ENCODE measurements around the gene LYZL4. TPM values are rescaled to one million over a fixed set of nuclear protein-coding genes. Genes with fewer than 3 reads are reported as not detected.

Gene LYZL4
- total RNA-seq, 4 donors from 2014 or later: not detected

- DNase-seq: no peak
- intact Hi-C loops (cut with DNase I): no loop called here
These were observed 6.7 kb downstream of the LYZL4 start for GRCh38 chr3:42403737-42404136.

GRCh38 chr3:42402394-42403096, 7.9 kb downstream of the LYZL4 start:
- TF ChIP-seq, protein P1, sequence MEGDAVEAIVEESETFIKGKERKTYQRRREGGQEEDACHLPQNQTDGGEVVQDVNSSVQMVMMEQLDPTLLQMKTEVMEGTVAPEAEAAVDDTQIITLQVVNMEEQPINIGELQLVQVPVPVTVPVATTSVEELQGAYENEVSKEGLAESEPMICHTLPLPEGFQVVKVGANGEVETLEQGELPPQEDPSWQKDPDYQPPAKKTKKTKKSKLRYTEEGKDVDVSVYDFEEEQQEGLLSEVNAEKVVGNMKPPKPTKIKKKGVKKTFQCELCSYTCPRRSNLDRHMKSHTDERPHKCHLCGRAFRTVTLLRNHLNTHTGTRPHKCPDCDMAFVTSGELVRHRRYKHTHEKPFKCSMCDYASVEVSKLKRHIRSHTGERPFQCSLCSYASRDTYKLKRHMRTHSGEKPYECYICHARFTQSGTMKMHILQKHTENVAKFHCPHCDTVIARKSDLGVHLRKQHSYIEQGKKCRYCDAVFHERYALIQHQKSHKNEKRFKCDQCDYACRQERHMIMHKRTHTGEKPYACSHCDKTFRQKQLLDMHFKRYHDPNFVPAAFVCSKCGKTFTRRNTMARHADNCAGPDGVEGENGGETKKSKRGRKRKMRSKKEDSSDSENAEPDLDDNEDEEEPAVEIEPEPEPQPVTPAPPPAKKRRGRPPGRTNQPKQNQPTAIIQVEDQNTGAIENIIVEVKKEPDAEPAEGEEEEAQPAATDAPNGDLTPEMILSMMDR (IDR thresholded peaks at IDR 0.05): no peak
- TF ChIP-seq POLR2A (IDR thresholded peaks at IDR 0.05): no peak
- DNase-seq: no peak
- no peak overlapping the region for H3K4me3 ChIP-seq (replicated peaks in 1 of 3)
- 91 to 93% methylated on average over 2 of the region's 2 CpGs for WGBS, 2 donors
- no peaks in the 10 kb centered on the region for H3K4me1 ChIP-seq
- intact Hi-C loops (cut with DNase I): no loop called here
- H3K9me3 ChIP-seq: no peaks in the 10 kb centered on the region
- H3K36me3 ChIP-seq: no peaks in the 10 kb centered on the region
- H3K27ac ChIP-seq: no peak overlapping the region
- no peaks in the 10 kb centered on the region for H3K27me3 ChIP-seq

More at GRCh38 chr3:42403737-42404136, 6.7 kb downstream of the LYZL4 start:
- Histone ChIP-seq H3K4me1 (no peaks in the 10 kb centered on the region), H3K36me3 (no peaks in the 10 kb centered on the region), H3K27ac (no peak overlapping the region), H3K27me3 (no peaks in the 10 kb centered on the region), H3K4me3 (replicated peaks in 1 of 3) (no peak overlapping the region), H3K9me3 (no peaks in the 10 kb centered on the region)
- TF ChIP-seq POLR2A (IDR thresholded peaks at IDR 0.05): no peak
- TF ChIP-seq, protein P1 (IDR thresholded peaks at IDR 0.05): no peak
- WGBS, 2 donors: 80 to 81% methylated on average over 3 of the region's 3 CpGs

- intact Hi-C loops (cut with DNase I): no loop called here
- H3K4me3 ChIP-seq (replicated peaks in 1 of 3): no peak overlapping the region
- no peaks in the 10 kb centered on the region for H3K27me3 ChIP-seq
- H3K27ac ChIP-seq: no peak overlapping the region
- no peaks in the 10 kb centered on the region for H3K36me3 ChIP-seq
- no peak for TF ChIP-seq POLR2A (IDR thresholded peaks at IDR 0.05)
- TF ChIP-seq, protein P1 (IDR thresholded peaks at IDR 0.05): no peak
- WGBS, 2 donors: 83 to 86% methylated on average over 3 of the region's 3 CpGs
- no peaks in the 10 kb centered on the region for H3K9me3 ChIP-seq
- DNase-seq: no peak
- no peaks in the 10 kb centered on the region for H3K4me1 ChIP-seq
These were observed 12.3 kb downstream of the LYZL4 start for GRCh38 chr3:42398080-42398479.

DNA sequence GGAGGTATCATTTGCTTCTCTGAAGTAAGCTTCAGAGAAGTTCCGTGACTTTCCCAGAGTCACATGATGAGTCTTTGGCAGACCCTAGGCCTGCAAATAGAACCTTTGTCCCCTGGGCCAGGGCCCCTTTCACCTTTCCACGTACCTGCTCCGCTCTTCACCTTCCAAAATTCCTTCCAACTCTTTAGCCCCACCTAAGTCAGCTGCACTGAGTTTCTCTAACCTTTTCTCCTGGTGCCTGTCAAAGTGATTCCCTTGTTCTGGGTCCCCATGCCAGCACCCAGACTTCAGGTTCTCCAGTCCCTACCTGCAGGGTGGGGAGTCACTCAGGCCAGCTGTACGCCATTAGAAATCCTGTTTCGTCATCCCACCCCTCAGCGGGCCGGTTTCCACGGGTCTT, 12.8 kb downstream of the LYZL4 start:
- Histone ChIP-seq H3K27me3 (no peaks in the 10 kb centered on the region), H3K27ac (no peak overlapping the region), H3K36me3 (no peaks in the 10 kb centered on the region), H3K4me3 (replicated peaks in 1 of 3) (no peak overlapping the region), H3K9me3 (no peaks in the 10 kb centered on the region), H3K4me1 (no peaks in the 10 kb centered on the region)
- 93% methylated on average over 8 of the region's 8 CpGs for WGBS, 2 donors
- TF ChIP-seq, protein P1 (IDR thresholded peaks at IDR 0.05): no peak
- TF ChIP-seq POLR2A (IDR thresholded peaks at IDR 0.05): no peak
- intact Hi-C loops (cut with DNase I): no loop called here
- no peak for DNase-seq

DNA sequence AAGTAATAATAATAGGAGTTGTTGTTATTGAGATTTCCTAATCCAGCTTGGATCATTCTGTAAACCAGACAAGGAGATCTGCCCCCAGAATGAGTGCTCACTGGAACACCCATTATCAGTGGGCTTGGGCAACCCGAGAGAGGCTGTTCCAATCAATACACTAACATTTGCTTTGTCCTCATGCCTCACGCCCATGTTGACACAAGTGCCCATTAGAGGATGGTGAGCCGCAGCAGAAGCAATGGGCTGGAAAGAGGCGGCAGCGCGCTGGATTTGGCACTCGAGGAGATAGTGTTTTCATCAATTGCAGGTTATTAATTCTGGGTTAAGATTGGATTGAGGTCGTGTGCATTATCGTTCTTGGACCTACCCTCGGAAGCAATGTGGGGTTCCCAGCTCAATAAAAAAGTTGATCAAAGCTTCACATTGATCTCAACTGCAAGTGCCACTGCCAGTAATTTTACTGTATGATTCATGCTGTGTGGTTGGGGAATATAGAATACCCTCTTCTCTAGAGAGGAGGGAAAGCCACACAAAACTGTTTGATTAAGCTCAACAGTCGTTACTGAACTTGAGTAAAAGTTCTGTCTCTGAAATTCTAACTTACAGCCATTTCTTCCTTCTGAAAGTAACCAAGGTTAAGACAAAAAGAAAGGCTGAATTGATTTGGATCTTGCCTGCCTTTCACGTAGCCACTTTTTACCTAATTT, 15.7 kb downstream of the LYZL4 start:
- Histone ChIP-seq H3K9me3 (no peaks in the 10 kb centered on the region), H3K27ac (no peak overlapping the region), H3K27me3 (no peaks in the 10 kb centered on the region), H3K4me3 (replicated peaks in 1 of 3) (no peak overlapping the region), H3K4me1 (no peaks in the 10 kb centered on the region), H3K36me3 (no peaks in the 10 kb centered on the region)
- TF ChIP-seq POLR2A (IDR thresholded peaks at IDR 0.05): no peak
- TF ChIP-seq, protein P1 (IDR thresholded peaks at IDR 0.05): no peak
- 42 to 57% methylated on average over 12 of the region's 12 CpGs for WGBS, 2 donors
- intact Hi-C loops (cut with DNase I): no loop called here
- peak; percentile 7 to 13 for DNase-seq

All from thyroid gland (tissue), 4 donors.